ENCODE measurements around the gene KCNJ2.
A peak's percentile ranks its signal among the peaks of the same experiment; 100 is the strongest.

KCNJ2 gene

DNA sequence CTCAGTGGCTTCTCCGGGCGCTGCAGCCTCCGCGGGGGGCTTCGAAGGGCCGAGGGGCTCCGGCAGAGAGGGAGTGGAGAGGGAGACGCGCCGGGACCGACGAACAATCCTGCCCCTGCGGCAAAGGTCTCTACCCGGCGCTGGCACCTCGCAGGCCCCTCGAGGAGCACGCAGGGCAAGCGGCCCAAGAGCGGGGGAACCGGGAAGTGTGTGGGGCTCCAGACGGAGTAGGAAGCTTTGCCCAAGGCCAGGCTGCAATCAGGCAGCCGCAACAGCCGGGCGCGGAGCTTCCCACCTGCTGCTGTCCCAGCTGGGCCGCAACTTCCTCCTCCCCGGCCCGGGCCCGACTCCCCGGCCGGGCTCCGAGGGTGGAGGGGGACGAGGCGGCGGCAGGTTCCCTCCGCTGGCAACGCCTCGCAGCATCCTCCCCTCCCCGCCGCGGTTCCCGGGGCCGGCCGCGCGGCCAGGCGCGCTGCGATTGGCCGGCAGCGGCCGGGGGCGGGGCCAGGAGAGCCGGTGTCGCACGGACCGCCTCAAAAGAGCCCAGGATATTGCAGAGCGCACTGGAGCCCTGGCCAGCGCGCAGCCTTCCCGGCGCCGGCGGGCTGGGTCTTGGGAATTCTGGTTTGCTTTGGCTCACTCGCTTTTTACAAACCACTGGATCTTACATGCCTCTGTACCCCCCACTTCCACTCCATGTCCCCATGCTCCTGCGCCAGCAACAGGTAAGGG is at the start of gene KCNJ2:
Gene KCNJ2 (plus strand): TSS at position 556 of the 732 bp plus-strand sequence. CDS start 5,508 bp downstream, outside the sequence.
- Histone ChIP-seq H3K9ac (peak within 1 kb of the TSS; percentile 93), H3K4me1 (peaks cover 48% of the 10 kb centered on the region), H3K27ac (peak within 1 kb of the TSS; percentile 97), H3K4me2 (peak within 1 kb of the TSS; percentile 76), H3K27me3 (no peaks in the 10 kb centered on the region), H3K36me3 (peaks cover 6% of the 10 kb centered on the region; the same call in 1 of the 2 replicates), H4K20me1 (peaks cover 24% of the 10 kb centered on the region), H3K4me3 (peak within 1 kb of the TSS; percentile 75), H3K9me3 (no peaks in the 10 kb centered on the region)
- no peak for TF ChIP-seq Cebpa-rat (IDR thresholded peaks at IDR 0.05)

DNA sequence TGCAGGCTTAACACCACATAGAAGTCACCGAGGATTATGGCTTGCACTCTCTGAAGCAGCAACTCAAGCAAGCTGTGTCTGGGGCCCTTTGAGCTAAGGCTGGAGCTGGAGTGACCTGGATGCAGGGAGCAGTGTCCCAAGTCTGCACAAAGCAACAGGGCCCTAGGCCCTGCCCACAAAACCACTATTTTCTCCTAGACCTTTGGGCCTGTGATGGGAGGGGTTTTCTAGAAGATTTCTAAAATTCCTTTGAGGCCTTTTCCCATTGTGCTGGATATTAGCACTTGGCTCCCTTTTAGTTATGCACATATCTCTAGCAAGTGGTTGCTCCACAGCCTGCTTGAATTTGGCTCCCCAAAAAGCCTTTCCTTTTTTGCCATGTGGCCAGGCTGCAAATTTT is 49.8 kb upstream of the KCNJ2 start:
- TF ChIP-seq Cebpa-rat (IDR thresholded peaks at IDR 0.05): no peak
- no peak overlapping the region for H3K27ac ChIP-seq

DNA sequence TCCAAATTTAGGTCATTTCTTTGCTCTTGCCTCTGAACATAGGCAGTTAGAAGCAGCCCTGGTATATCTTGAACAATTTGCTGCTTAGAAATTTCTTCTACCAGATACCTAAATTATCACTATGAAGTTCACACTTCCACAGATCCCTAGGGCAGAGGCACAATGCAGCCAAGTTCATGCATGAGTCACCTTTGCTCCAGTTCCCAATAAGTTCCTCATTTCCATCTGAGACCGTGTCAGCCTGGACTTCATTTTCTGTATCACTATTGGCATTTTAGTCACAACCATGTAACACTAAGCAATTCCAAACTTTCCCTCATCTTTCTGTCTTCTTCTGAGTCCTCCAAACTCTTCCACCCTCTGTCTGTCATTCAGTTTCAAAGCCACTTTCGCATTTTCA is 49.3 kb upstream of the KCNJ2 start:
- Histone ChIP-seq H3K4me2 (peak overlapping the region; percentile 56), H3K36me3 (peaks cover 18% of the 10 kb centered on the region), H4K20me1 (no peaks in the 10 kb centered on the region), H3K4me3 (no peak overlapping the region), H3K9me3 (peaks cover 25% of the 10 kb centered on the region), H3K9ac (no peak overlapping the region), H3K27ac (no peak overlapping the region), H3K27me3 (no peaks in the 10 kb centered on the region), H3K4me1 (peaks cover 61% of the 10 kb centered on the region)
- TF ChIP-seq Cebpa-rat (IDR thresholded peaks at IDR 0.05): no peak

More for the DNA sequence above, 49.8 kb upstream of the KCNJ2 start:
- no peaks in the 10 kb centered on the region for H4K20me1 ChIP-seq
- H3K9me3 ChIP-seq: peaks cover 25% of the 10 kb centered on the region
- no peaks in the 10 kb centered on the region for H3K27me3 ChIP-seq
- peaks cover 57% of the 10 kb centered on the region for H3K4me1 ChIP-seq
- H3K9ac ChIP-seq: no peak overlapping the region
- peak overlapping the region; percentile 56 for H3K4me2 ChIP-seq
- H3K4me3 ChIP-seq: no peak overlapping the region
- peaks cover 18% of the 10 kb centered on the region for H3K36me3 ChIP-seq

DNA sequence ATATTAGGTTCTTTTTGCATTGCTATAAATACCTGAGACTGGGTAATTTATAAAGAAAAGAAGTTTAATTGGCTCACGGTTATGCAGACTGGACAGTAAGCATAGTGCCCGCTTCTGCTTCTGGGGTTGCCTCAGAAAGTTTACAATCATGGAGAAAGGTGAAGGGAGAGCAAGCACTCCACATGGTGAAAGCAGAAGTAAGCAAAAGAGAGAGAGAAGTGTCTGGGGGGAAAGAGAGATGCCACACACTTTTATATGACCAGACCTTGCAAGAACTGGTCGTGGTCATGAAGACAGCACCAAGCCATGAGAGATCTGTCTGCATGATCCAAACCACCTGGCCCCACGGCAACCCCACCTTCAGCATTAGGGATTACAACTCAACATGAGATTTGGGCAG is 48.9 kb upstream of the KCNJ2 start:
- Histone ChIP-seq H3K9ac (no peak overlapping the region), H3K27me3 (no peaks in the 10 kb centered on the region), H4K20me1 (no peaks in the 10 kb centered on the region), H3K4me2 (peak overlapping the region; percentile 56), H3K9me3 (peaks cover 25% of the 10 kb centered on the region), H3K4me3 (no peak overlapping the region), H3K27ac (peak overlapping the region; percentile 29; the same call in 1 of the 2 replicates), H3K36me3 (peaks cover 18% of the 10 kb centered on the region), H3K4me1 (peaks cover 65% of the 10 kb centered on the region)
- TF ChIP-seq Cebpa-rat (IDR thresholded peaks at IDR 0.05): no peak

DNA sequence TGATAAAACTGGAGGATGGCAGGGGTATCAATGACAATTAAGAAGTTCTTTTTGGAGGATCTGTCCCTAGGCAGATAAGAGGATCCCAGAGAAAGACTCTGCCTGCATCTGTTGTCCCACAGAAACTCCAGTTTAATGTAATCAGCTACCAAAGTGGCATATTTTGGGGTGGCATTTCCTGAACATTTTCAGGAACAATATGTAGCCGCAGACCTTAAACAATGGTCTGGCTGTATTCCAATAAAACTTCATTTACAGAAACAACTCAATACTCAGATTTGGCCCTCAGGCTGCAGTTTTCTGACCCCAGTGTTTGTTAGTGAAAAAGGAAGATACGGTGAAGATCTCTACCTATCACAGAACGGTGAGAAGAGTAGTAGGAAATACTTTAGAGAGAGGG is 48.2 kb upstream of the KCNJ2 start:
- H3K9me3 ChIP-seq: peaks cover 26% of the 10 kb centered on the region
- H3K27me3 ChIP-seq: no peaks in the 10 kb centered on the region
- H4K20me1 ChIP-seq: no peaks in the 10 kb centered on the region
- H3K36me3 ChIP-seq: peaks cover 18% of the 10 kb centered on the region
- H3K9ac ChIP-seq: no peak overlapping the region
- peaks cover 72% of the 10 kb centered on the region for H3K4me1 ChIP-seq
- no peak for TF ChIP-seq Cebpa-rat (IDR thresholded peaks at IDR 0.05)
- H3K4me3 ChIP-seq: no peak overlapping the region
- peak overlapping the region; percentile 56 for H3K4me2 ChIP-seq
- H3K27ac ChIP-seq: peak overlapping the region; percentile 29; the same call in 1 of the 2 replicates

DNA sequence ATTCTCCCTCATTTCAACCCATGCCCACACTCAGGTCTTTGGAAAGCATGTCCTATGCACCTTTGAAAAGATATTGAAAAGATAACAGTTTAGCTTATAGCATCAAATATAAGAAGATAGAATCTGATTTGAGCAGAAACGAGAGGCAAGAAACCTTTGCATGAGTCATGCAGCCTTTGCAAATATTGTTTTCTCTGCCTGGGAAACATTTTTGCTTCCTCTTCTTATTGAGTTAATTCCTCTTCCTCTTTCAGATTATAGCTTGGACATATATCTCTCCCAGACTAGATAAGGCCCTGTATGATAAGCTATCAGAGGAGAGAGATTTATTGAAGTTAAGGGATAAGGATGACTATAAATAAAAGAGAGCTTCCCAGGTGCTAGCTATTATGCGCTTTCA is 46.1 kb upstream of the KCNJ2 start:
- Histone ChIP-seq H3K36me3 (peaks cover 22% of the 10 kb centered on the region), H3K9me3 (peaks cover 36% of the 10 kb centered on the region), H3K4me1 (peaks cover 75% of the 10 kb centered on the region), H4K20me1 (no peaks in the 10 kb centered on the region), H3K9ac (no peak overlapping the region), H3K4me3 (no peak overlapping the region), H3K4me2 (peak overlapping the region; percentile 56), H3K27me3 (no peaks in the 10 kb centered on the region), H3K27ac (peak overlapping the region; percentile 24; the same call in 1 of the 2 replicates)
- TF ChIP-seq Cebpa-rat (IDR thresholded peaks at IDR 0.05): no peak

DNA sequence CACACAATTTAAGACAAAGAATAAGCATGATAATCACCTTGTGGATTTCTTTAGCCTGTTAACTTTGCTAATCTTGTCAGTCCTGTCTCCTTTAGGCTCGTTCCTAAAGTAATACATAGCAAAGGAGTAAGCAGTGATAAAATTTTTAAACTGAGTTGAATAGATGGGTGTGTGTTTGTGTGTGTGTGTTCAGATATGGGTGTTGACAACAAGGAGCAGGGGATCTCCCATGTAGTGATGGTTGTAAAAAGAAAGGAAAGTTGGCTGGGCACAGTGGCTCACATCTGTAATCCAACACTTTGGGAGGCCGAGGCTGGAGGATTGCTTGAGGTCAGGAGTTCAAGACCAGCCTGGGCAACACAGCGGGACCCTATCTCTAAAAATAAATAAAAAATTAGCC is 44.6 kb upstream of the KCNJ2 start:
- 0 out of 2 replicates have a peak overlapping the region, but pooled peaks have one; percentile 25 for H3K27ac ChIP-seq
- H4K20me1 ChIP-seq: no peaks in the 10 kb centered on the region
- H3K27me3 ChIP-seq: no peaks in the 10 kb centered on the region
- no peak for TF ChIP-seq Cebpa-rat (IDR thresholded peaks at IDR 0.05)
- H3K4me2 ChIP-seq: peak overlapping the region; percentile 56
- H3K36me3 ChIP-seq: peaks cover 25% of the 10 kb centered on the region
- H3K4me3 ChIP-seq: 0 out of 2 replicates have a peak overlapping the region, but pooled peaks have one; percentile 2
- peaks cover 33% of the 10 kb centered on the region for H3K9me3 ChIP-seq
- peaks cover 66% of the 10 kb centered on the region for H3K4me1 ChIP-seq
- H3K9ac ChIP-seq: no peak overlapping the region

DNA sequence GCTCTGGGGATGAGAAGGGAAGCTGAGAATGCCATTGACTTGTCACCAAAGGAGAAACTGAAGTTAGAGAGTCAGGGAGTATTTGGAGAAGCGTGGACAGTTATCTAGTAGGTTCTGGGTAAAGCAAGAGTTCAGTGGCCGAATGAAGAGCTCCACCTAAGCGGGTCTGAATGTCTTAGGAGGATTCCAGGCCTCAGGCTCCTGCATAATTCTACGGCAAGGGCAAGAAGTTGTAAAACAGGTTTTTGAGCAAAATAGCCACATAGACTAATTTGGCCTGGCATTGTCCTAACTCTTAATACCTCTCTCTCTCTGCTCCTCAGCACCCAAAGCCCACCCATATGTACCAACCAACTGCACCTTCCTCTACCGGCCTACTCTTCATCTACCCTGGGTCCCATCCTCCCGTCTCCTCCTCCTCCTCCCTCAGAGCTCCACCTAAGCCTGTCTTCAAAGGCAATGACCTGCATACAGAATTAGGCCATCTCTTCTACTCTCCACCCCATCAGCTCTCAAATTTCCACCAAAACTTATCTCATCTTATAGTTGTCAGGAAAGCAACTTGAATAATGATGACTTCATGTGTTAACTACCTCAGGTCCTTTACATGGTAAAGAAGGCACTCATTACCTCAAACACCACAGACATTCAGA is 42.0 kb upstream of the KCNJ2 start:
- Histone ChIP-seq H3K4me1 (peaks cover 49% of the 10 kb centered on the region), H3K36me3 (peaks cover 38% of the 10 kb centered on the region), H3K27me3 (no peaks in the 10 kb centered on the region), H3K27ac (no peak overlapping the region), H3K4me2 (no peak overlapping the region), H3K9ac (no peak overlapping the region), H3K9me3 (peaks cover 45% of the 10 kb centered on the region), H3K4me3 (no peak overlapping the region), H4K20me1 (no peaks in the 10 kb centered on the region)
- TF ChIP-seq Cebpa-rat (IDR thresholded peaks at IDR 0.05): no peak

DNA sequence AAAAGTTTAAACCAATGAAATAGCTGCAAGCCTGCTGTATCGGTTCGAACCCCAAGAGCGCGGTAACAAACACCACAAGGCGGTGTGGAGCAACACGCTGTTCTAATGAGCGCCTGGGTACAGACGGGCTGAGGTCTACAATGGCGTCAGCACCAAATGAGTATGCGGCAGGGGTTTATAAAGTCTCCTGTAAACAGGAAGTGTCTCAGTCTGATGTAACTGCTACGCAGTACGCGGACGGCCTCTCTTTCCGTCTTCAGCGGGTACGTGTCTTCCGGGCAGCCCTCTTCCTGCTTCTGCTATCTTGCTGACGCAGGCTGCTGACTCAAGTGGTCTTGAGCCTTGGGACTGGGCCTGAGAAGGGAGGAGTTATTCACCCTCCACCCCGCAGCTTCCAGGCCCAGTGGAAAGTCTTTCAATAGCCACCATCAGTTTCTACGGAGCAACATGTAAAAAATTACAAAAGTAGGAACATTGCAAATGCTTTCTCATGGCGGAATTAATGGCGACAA is 40.5 kb upstream of the KCNJ2 start:
- no peak overlapping the region for H3K4me3 ChIP-seq
- peaks cover 47% of the 10 kb centered on the region for H3K36me3 ChIP-seq
- H3K4me2 ChIP-seq: no peak overlapping the region
- H3K27ac ChIP-seq: no peak overlapping the region
- no peak for TF ChIP-seq Cebpa-rat (IDR thresholded peaks at IDR 0.05)
- no peaks in the 10 kb centered on the region for H3K27me3 ChIP-seq
- no peak overlapping the region for H3K9ac ChIP-seq
- H4K20me1 ChIP-seq: no peaks in the 10 kb centered on the region
- H3K9me3 ChIP-seq: peaks cover 55% of the 10 kb centered on the region
- peaks cover 35% of the 10 kb centered on the region for H3K4me1 ChIP-seq

DNA sequence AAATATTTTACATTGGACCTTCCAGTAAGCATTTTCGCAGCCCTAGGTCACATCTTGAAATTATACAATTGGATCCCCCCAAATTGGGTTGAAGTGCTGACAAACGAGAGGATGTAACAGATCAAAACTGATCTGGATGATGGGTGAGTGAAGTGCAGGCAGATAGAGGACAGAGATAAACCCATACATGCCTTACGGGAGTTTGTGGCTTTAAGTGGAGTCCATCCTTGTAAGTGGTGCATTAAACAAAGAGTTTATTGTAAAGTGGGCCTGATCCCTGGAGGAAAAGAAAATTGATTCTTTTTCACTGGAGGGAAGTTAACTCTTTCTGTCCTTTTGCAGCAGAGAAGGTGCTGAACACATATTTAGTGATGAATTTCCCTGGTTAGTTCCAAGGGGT is 39.0 kb upstream of the KCNJ2 start:
- peaks cover 47% of the 10 kb centered on the region for H3K36me3 ChIP-seq

More for the DNA sequence above, 39.0 kb upstream of the KCNJ2 start:
- Histone ChIP-seq H3K4me3 (no peak overlapping the region), H3K27me3 (no peaks in the 10 kb centered on the region), H3K4me2 (peak overlapping the region; percentile 6), H3K9ac (no peak overlapping the region), H4K20me1 (no peaks in the 10 kb centered on the region), H3K9me3 (peaks cover 55% of the 10 kb centered on the region), H3K27ac (no peak overlapping the region), H3K4me1 (peaks cover 30% of the 10 kb centered on the region)
- TF ChIP-seq Cebpa-rat (IDR thresholded peaks at IDR 0.05): no peak
